A549 (cell line): ENCODE data around the gene PLEKHG4B. TPM values are rescaled to one million over a fixed set of nuclear protein-coding genes. Genes with fewer than 3 reads are reported as not detected.
A peak's percentile ranks its signal among the peaks of the same experiment; 100 is the strongest.

Source experiments
- ATAC-seq, 2 experiments: fragments of 200-7000 bp in 1 of 2; fragments of >200 bp in 1 of 2; cut with Nextera tagmentation in 1 of 2; cut with Tn5 transposase in 1 of 2; 3 replicates each; pipeline versions ENCODE4 v1.8.0 to v1.9.1; 2018 to 2020; ENCODE audit warnings: mild to moderate bottlenecking in 1 of 2, moderate library complexity in 1 of 2
- CTCF ChIA-PET: fragments of 300-600 bp; sonication (Branson Sonifier 250); formaldehyde crosslinking; extraction: SDS; loops from one replicate; lab custom pipeline; 2021; ENCODE audit warnings: antibody characterized with exemption, inconsistent platforms; lab: Yijun Ruan, JAX
- POLR2A ChIA-PET: fragments of 350-600 bp; formaldehyde crosslinking; extraction: SDS; loops from one replicate; lab custom pipeline; 2021; ENCODE audit warnings: antibody characterized with exemption, inconsistent platforms; lab: Yijun Ruan, JAX
- DNase-seq, 2 experiments: peaks; one replicate each; pipeline versions ENCODE4 v3.0.0 to v3.0.0-alpha.2; 2011 to 2016; ENCODE audit warnings: low read depth in 1 of 2, low spot score in 1 of 2
- FAIRE-seq: peaks from 2 replicates; lab custom pipeline; 2011; peaks lifted over from hg19 to GRCh38; lab: Jason Lieb, UNC
- H3K27ac ChIP-seq, 2 experiments: fragments of >200 bp; sonication (Bioruptor Twin); formaldehyde crosslinking; 3 replicates each; pipeline ENCODE4 v1.5.1; 2016 to 2017
- H3K4me1 ChIP-seq: fragments of >200 bp; sonication (Bioruptor Twin); formaldehyde crosslinking; 3 replicates; pipeline ENCODE4 v1.6.1; 2016
- H3K4me2 ChIP-seq: fragments of >200 bp; sonication (Bioruptor Twin); formaldehyde crosslinking; 3 replicates; pipeline ENCODE4 v1.6.1; 2016
- H3K4me3 ChIP-seq: fragments of >200 bp; sonication (Bioruptor Twin); formaldehyde crosslinking; 3 replicates; pipeline ENCODE4 v1.5.1; 2016
- H3K9me3 ChIP-seq: fragments of >200 bp; sonication (Bioruptor Twin); formaldehyde crosslinking; 3 replicates; pipeline ENCODE4 v1.6.1; 2016
- CBX8 ChIP-seq: fragments of 200-600 bp; sonication (generic); IDR thresholded peaks from 2 replicates; pipeline ENCODE4 v1.6.1; 2016
- CHD2 ChIP-seq: fragments of 150-350 bp; IDR thresholded peaks from 2 replicates; pipeline ENCODE4 v1.6.1; 2014; ENCODE audit warnings: low read length; ENCODE audit not compliant: partially characterized antibody
- CTCF ChIP-seq: fragments of >200 bp; sonication (Bioruptor Twin); formaldehyde crosslinking; IDR thresholded peaks from 3 replicates; pipeline ENCODE4 v1.5.1; 2016
- EP300 ChIP-seq, 2 experiments: fragments of >200 bp; sonication (Bioruptor Twin); formaldehyde crosslinking; IDR thresholded peaks; 2 replicates in 1 of 2; 3 replicates in 1 of 2; pipeline ENCODE4 v1.6.1; 2016 to 2017
- HES2 ChIP-seq: fragments of >200 bp; sonication (Bioruptor Twin); formaldehyde crosslinking; IDR thresholded peaks from 2 replicates; pipeline ENCODE4 v1.6.1; 2016
- JUN ChIP-seq, 2 experiments: fragments of >200 bp; sonication (Bioruptor Twin); formaldehyde crosslinking; IDR thresholded peaks; 2 replicates in 1 of 2; 3 replicates in 1 of 2; pipeline ENCODE4 v1.6.1; 2016 to 2017
- KDM1A ChIP-seq: fragments of 200-600 bp; sonication (generic); IDR thresholded peaks from 2 replicates; pipeline ENCODE4 v1.6.1; 2016; ENCODE audit warnings: low read depth, mild to moderate bottlenecking
- NFE2L2 ChIP-seq: fragments of 150-350 bp; conservative IDR thresholded peaks from 2 replicates; pipeline ENCODE4 v1.6.1; 2014; ENCODE audit warnings: low read length
- NR3C1 ChIP-seq: fragments of >200 bp; sonication (Bioruptor Twin); formaldehyde crosslinking; IDR thresholded peaks from 3 replicates; pipeline ENCODE4 v1.6.1; 2017
- RAD21 ChIP-seq, 2 experiments: fragments of >200 bp in 1 of 2; sonication (Bioruptor Twin) in 1 of 2; formaldehyde crosslinking in 1 of 2; IDR thresholded peaks in 1 of 2; conservative IDR thresholded peaks in 1 of 2; 2 replicates in 1 of 2; 3 replicates in 1 of 2; pipeline ENCODE4 v1.6.1; 2012 to 2018; ENCODE audit warnings: inconsistent platforms in 1 of 2
- REST ChIP-seq: fragments of 200-600 bp; sonication (generic); IDR thresholded peaks from 2 replicates; pipeline ENCODE4 v1.6.1; 2016; ENCODE audit warnings: antibody characterized with exemption, mild to moderate bottlenecking, moderate library complexity
- RFX5 ChIP-seq: fragments of 450-650 bp; IDR thresholded peaks from 2 replicates; pipeline ENCODE4 v1.7.1; 2014; ENCODE audit warnings: antibody characterized with exemption, mild to moderate bottlenecking, moderate library complexity
- SMC3 ChIP-seq: fragments of >200 bp; sonication (Bioruptor Twin); formaldehyde crosslinking; IDR thresholded peaks from 3 replicates; pipeline ENCODE4 v1.6.1; 2018; ENCODE audit warnings: inconsistent platforms
- ZFP36 ChIP-seq: fragments of 450-650 bp; IDR thresholded peaks from 2 replicates; pipeline ENCODE4 v1.6.1; 2014; ENCODE audit warnings: borderline replicate concordance; ENCODE audit not compliant: partially characterized antibody
- WGBS: methylation state at CpG from one replicate; pipeline ENCODE4 v1.1.6; 2017; ENCODE audit errors: missing lambda C conversion rate; 5-methylcytosine and 5-hydroxymethylcytosine counted together
- polyA plus RNA-seq, 4 experiments: library from polyadenylated mRNA; depleted of rRNA in 3 of 4; stranded (reverse); fragments of >200 nt; fragmentation: RNase III in 1 of 4; extraction: RNeasy Plus Mini Kit Qiagen cat#74134 plus additional on column Dnase treatment in 1 of 4; gene quantifications; 2 replicates in 3 of 4; 3 replicates in 1 of 4; pipeline ENCODE4 v1.2.3, GENCODE V29; 2011 to 2017

The PLEKHG4B gene
- polyA plus RNA-seq, 2 of the 4 experiments (the other 2 are of a cell fraction) = 0.57 to 0.59 TPM

- DNase-seq = no peak
- POLR2A ChIA-PET = interaction anchor here (0.8 kb wide), 1 partner anchor 30 kb away, joined by 6 read pairs; the partner anchor contains the start of genes CCDC127 and SDHA
- Histone ChIP-seq H3K9me3 (no peaks in the 10 kb centered on the region), H3K4me2 (peak overlapping the region; percentile 71), H3K4me1 (no peaks in the 10 kb centered on the region), H3K4me3 (no peak overlapping the region), H3K27ac (peak overlapping the region in 1 of 2 experiments; percentile 46; a peak in 2 of 6 replicates)
- ATAC-seq = no peak
- 58% methylated on average over 10 of the region's 21 CpGs for WGBS
- CTCF ChIA-PET = interaction anchor here (0.7 to 2.8 kb wide), 25 partner anchors 8 to 245 kb away, joined by 3 to 15 read pairs (median 4); partner anchors contain the start of genes CCDC127, PDCD6, PLEKHG4B and SDHA
- no peak for FAIRE-seq
- TF ChIP-seq NR3C1 (no peak), NFE2L2 (no peak), CBX8 (no peak), KDM1A (no peak), SMC3 (no peak), HES2 (no peak), CHD2 (no peak), ZFP36 (no peak), JUN (IDR thresholded peaks at IDR 0.05) (no peak)
Measured at GRCh38 chr5:187617-188451, 95.9 kb downstream of the PLEKHG4B start.

- peak overlapping the region; percentile 71 for H3K4me2 ChIP-seq
- no peaks in the 10 kb centered on the region for H3K4me1 ChIP-seq
- ATAC-seq (peak; percentile 88 to 96), FAIRE-seq (peak; percentile 81), DNase-seq (peak; percentile 77 to 89)
- ChIA-PET POLR2A (interaction anchor here (0.8 kb wide), 1 partner anchor 29 kb away, joined by 6 read pairs; the partner anchor contains the start of genes CCDC127 and SDHA), CTCF (interaction anchor here (0.7 to 2.8 kb wide), 26 partner anchors 9 to 244 kb away, joined by 3 to 15 read pairs (median 4); partner anchors contain the start of genes CCDC127, PDCD6, PLEKHG4B and SDHA)
- H3K27ac ChIP-seq = peak overlapping the region in 1 of 2 experiments; percentile 46; a peak in 2 of 6 replicates
- TF ChIP-seq SMC3 = peak; percentile 64
- peak; percentile 59 for TF ChIP-seq CTCF
- TF ChIP-seq RAD21 (conservative IDR thresholded peaks at IDR 0.05 in 1 of 2, IDR thresholded peaks at IDR 0.05 in 1 of 2) = peak; percentile 54 to 55
- no peak for TF ChIP-seq EP300 (IDR thresholded peaks at IDR 0.05)
- no peak for TF ChIP-seq REST
- TF ChIP-seq CBX8 = no peak
- 0 out of 2 replicates have a peak, but pooled peaks have one; percentile 29 for TF ChIP-seq RFX5
- H3K9me3 ChIP-seq = no peaks in the 10 kb centered on the region
- no peak overlapping the region for H3K4me3 ChIP-seq
- WGBS = 24% methylated on average over 19 of the region's 37 CpGs
Measured at GRCh38 chr5:188488-189481, 96.8 kb downstream of the PLEKHG4B start.
